CD4-positive, alpha-beta memory T cell (primary cell): Measurements from ENCODE around the gene FAM163B. TPM values are rescaled to one million over a fixed set of nuclear protein-coding genes. Genes with fewer than 3 reads are reported as not detected.

Experiments
- CTCF ChIA-PET: fragments of 350-600 bp; sonication (Branson Sonifier 250); formaldehyde crosslinking; loops from one replicate; lab custom pipeline; 2021; ENCODE audit warnings: inconsistent platforms; ENCODE audit not compliant: partially characterized antibody; lab: Charles Lee
- POLR2A ChIA-PET: fragments of 350-600 bp; sonication (Branson Sonifier 250); formaldehyde crosslinking; loops from one replicate; lab custom pipeline; 2021; ENCODE audit not compliant: partially characterized antibody; lab: Charles Lee
- DNase-seq, 5 donors: peaks; one replicate each; pipeline versions ENCODE4 v3.0.0 to v3.0.0-alpha.2; 2020 to 2022; ENCODE audit warnings: mixed read lengths in 1 of 5
- H3K27ac ChIP-seq: one replicate; pipeline ENCODE4 v1.7.0; 2013; ENCODE audit warnings: low read depth, low read length
- H3K27me3 ChIP-seq: 2 replicates; pipeline ENCODE4 v1.7.0; 2013; ENCODE audit warnings: mild to moderate bottlenecking, low read length, moderate library complexity; ENCODE audit not compliant: insufficient read depth
- H3K36me3 ChIP-seq: 2 replicates; pipeline ENCODE4 v1.7.0; 2013; ENCODE audit warnings: mild to moderate bottlenecking, low read length, moderate library complexity; ENCODE audit not compliant: insufficient read depth
- H3K4me1 ChIP-seq: 2 replicates; pipeline ENCODE4 v1.7.0; 2013; ENCODE audit warnings: mild to moderate bottlenecking, low read length, moderate library complexity; ENCODE audit not compliant: insufficient read depth
- H3K4me3 ChIP-seq, 2 donors: one replicate each; pipeline ENCODE4 v1.7.0; 2013; ENCODE audit warnings: low read length in 2 of 2, mild to moderate bottlenecking in 1 of 2
- H3K9me3 ChIP-seq, 2 donors: one replicate each; pipeline ENCODE4 v1.7.0; 2013; ENCODE audit warnings: low read length in 2 of 2, control low read depth in 1 of 2; ENCODE audit not compliant: control insufficient read depth in 1 of 2
- H3K27ac Mint-ChIP-seq, 7 donors: one replicate each; pipeline ENCODE4 v1.8.0; 2020 to 2021; ENCODE audit warnings: mixed read lengths in 7 of 7, mild to moderate bottlenecking in 6 of 7, inconsistent platforms in 3 of 7, moderate library complexity in 3 of 7
- H3K27me3 Mint-ChIP-seq, 2 donors: one replicate each; pipeline ENCODE4 v1.8.0; 2020 to 2021; ENCODE audit warnings: mixed read lengths in 2 of 2
- H3K36me3 Mint-ChIP-seq, 2 donors: one replicate each; pipeline ENCODE4 v1.8.0; 2020 to 2021; ENCODE audit warnings: mixed read lengths in 2 of 2, inconsistent platforms in 1 of 2, mild to moderate bottlenecking in 1 of 2
- H3K4me1 Mint-ChIP-seq, 4 donors: one replicate each; pipeline ENCODE4 v1.8.0; 2020 to 2021; ENCODE audit warnings: mixed read lengths in 4 of 4, mild to moderate bottlenecking in 1 of 4
- H3K4me3 Mint-ChIP-seq, 8 donors: one replicate each; pipeline ENCODE4 v1.8.0; 2020 to 2021; ENCODE audit warnings: mixed read lengths in 8 of 8, mild to moderate bottlenecking in 7 of 8, moderate library complexity in 6 of 8, inconsistent platforms in 3 of 8
- H3K9me3 Mint-ChIP-seq, 8 donors: one replicate each; pipeline ENCODE4 v1.8.0; 2020 to 2021; ENCODE audit warnings: mixed read lengths in 8 of 8, mild to moderate bottlenecking in 5 of 8, inconsistent platforms in 3 of 8, moderate library complexity in 1 of 8
- intact Hi-C: fragments of 100-400 bp; cut with micrococcal nuclease; formaldehyde crosslinking; loops from one replicate; pipeline ENCODE4 v1.15.1; 2023
- polyA plus RNA-seq, 2 donors: library from polyadenylated mRNA; unstranded; fragments of 300-500 nt; fragmentation: Illumina TruSeq; gene quantifications; one replicate each; pipeline ENCODE4 v1.2.3, GENCODE V29; 2021
- total RNA-seq, 2 experiments: library from RNA; stranded (reverse); gene quantifications; one replicate each; pipeline ENCODE4 v1.2.3, GENCODE V29; 2021

The FAM163B gene
- total and polyA plus RNA-seq, 4 experiments from 2014 or later, result not detected

GRCh38 chr9:133534346-133535291, 74.6 kb downstream of the FAM163B start, which contains the start of gene ADAMTSL2:
Gene ADAMTSL2, plus strand, starts transcription at chr9:133534704. Its CDS starts 2,009 bp downstream, at chr9:133536713.
- Mint-ChIP-seq H3K4me3 (peak within 1 kb of the TSS in 2 of 8 donors; percentile 46 to 52), H3K9me3 (no peaks in the 10 kb centered on the region), H3K36me3 (no peaks in the 10 kb centered on the region), H3K27me3 (peaks cover 7 to 20% of the 10 kb centered on the region in 2 donors), H3K27ac (no peak within 1 kb of the TSS), H3K4me1 (peaks cover 0 to 9% (median 5%) of the 10 kb centered on the region in 4 donors)
- intact Hi-C loops, result no loop called here
- DNase-seq, result peak in 3 of 5 donors; percentile 9 to 50 (median 12)
- H3K27ac ChIP-seq, result no peak within 1 kb of the TSS
- no peaks in the 10 kb centered on the region for H3K27me3 ChIP-seq
- peaks cover 9% of the 10 kb centered on the region for H3K4me1 ChIP-seq
- CTCF ChIA-PET, result no interaction called here
- H3K9me3 ChIP-seq, result no peaks in the 10 kb centered on the region
- POLR2A ChIA-PET, result interaction anchor here (1.4 kb wide), 1 partner anchor 192 kb away, joined by 4 read pairs; no protein-coding TSS in a partner anchor
- H3K4me3 ChIP-seq, result no peak within 1 kb of the TSS
- H3K36me3 ChIP-seq, result no peaks in the 10 kb centered on the region

GRCh38 chr9:133533857-133534256, 75.3 kb downstream of the FAM163B start:
- Histone ChIP-seq H3K27me3 (no peaks in the 10 kb centered on the region), H3K27ac (no peak overlapping the region), H3K36me3 (no peaks in the 10 kb centered on the region), H3K4me1 (peaks cover 9% of the 10 kb centered on the region), H3K4me3 (no peak overlapping the region), H3K9me3 (no peaks in the 10 kb centered on the region)
- ChIA-PET POLR2A (interaction anchor here (1.4 kb wide), 1 partner anchor 193 kb away, joined by 4 read pairs; no protein-coding TSS in a partner anchor), CTCF (no interaction called here)
- no peak for DNase-seq
- H3K9me3 Mint-ChIP-seq, result no peaks in the 10 kb centered on the region
- no peak overlapping the region for H3K27ac Mint-ChIP-seq
- intact Hi-C loops, result no loop called here
- no peak overlapping the region for H3K4me3 Mint-ChIP-seq
- peaks cover 7 to 17% of the 10 kb centered on the region in 2 donors for H3K27me3 Mint-ChIP-seq
- H3K4me1 Mint-ChIP-seq, result peaks cover 0 to 9% (median 5%) of the 10 kb centered on the region in 4 donors
- no peaks in the 10 kb centered on the region for H3K36me3 Mint-ChIP-seq

DNA sequence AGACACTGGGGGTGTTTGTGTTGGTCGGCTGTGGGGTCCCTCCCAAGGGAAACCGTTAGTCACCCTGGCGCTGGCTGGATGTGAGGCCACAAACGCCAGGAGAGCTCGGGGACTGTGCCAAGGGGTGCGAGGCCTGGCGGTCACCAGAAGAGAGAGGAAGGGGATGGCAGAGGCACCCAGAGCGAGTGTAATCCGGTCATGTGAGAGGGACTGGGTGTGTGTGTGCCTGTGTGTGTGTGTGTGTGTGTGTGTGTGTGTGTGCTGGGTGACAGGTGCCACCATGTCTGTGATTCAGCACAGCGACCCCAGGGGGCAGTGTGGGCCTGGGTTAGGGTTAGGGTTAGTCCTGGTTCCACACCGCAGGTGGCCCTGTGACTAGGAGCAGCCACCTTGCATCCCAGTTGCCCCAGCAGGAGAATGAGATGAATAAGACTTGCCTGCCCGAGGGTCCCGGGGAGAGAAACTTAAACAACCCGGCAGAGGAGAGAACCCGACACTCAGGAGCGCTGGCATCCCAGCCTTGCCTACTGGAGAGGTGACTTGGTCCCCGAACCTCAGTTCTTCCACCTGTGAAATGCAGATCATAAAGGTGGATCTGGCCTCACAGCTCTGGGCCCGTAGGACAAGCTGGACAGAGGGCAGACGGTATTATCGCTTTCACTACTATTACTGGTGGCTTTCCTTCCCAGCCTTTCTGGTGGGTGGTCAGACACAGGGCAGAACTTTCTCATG, 76.1 kb downstream of the FAM163B start:
- intact Hi-C loops, result no loop called here
- H3K27ac ChIP-seq, result no peak overlapping the region

GRCh38 chr9:133531293-133531692, 77.9 kb downstream of the FAM163B start:
- Mint-ChIP-seq H3K27ac (no peak overlapping the region), H3K27me3 (peaks cover 9 to 21% of the 10 kb centered on the region in 2 donors), H3K4me1 (peaks cover 0 to 9% (median 7%) of the 10 kb centered on the region in 4 donors), H3K4me3 (no peak overlapping the region), H3K36me3 (no peaks in the 10 kb centered on the region), H3K9me3 (no peaks in the 10 kb centered on the region)
- Histone ChIP-seq H3K4me3 (no peak overlapping the region), H3K4me1 (peaks cover 9% of the 10 kb centered on the region), H3K27me3 (no peaks in the 10 kb centered on the region), H3K9me3 (no peaks in the 10 kb centered on the region), H3K36me3 (no peaks in the 10 kb centered on the region), H3K27ac (no peak overlapping the region)
- ChIA-PET POLR2A (no interaction called here), CTCF (no interaction called here)
- no peak for DNase-seq
- intact Hi-C loops, result no loop called here

More for the DNA sequence above, 76.1 kb downstream of the FAM163B start:
- H3K27me3 Mint-ChIP-seq, result peaks cover 8 to 17% of the 10 kb centered on the region in 2 donors
- CTCF ChIA-PET, result interaction anchor here (1.1 kb wide), 1 partner anchor 248 kb away, joined by 3 read pairs; no protein-coding TSS in a partner anchor
- peaks cover 9% of the 10 kb centered on the region for H3K4me1 ChIP-seq
- POLR2A ChIA-PET, result no interaction called here
- no peaks in the 10 kb centered on the region for H3K36me3 Mint-ChIP-seq
- peak; percentile 36 to 63 (median 45) for DNase-seq
- peak overlapping the region in 2 of 7 donors; percentile 61 to 82 for H3K27ac Mint-ChIP-seq
- H3K27me3 ChIP-seq, result no peaks in the 10 kb centered on the region
- H3K9me3 Mint-ChIP-seq, result no peaks in the 10 kb centered on the region
- H3K36me3 ChIP-seq, result no peaks in the 10 kb centered on the region
- H3K9me3 ChIP-seq, result no peaks in the 10 kb centered on the region
- no peak overlapping the region for H3K4me3 ChIP-seq
- H3K4me3 Mint-ChIP-seq, result no peak overlapping the region
- peaks cover 0 to 9% (median 5%) of the 10 kb centered on the region in 4 donors for H3K4me1 Mint-ChIP-seq

- no peaks in the 10 kb centered on the region for H3K36me3 ChIP-seq
- ChIA-PET POLR2A (no interaction called here), CTCF (no interaction called here)
- H3K9me3 ChIP-seq, result no peaks in the 10 kb centered on the region
- Mint-ChIP-seq H3K9me3 (no peaks in the 10 kb centered on the region), H3K27ac (no peak overlapping the region), H3K4me1 (peaks cover 0 to 12% (median 7%) of the 10 kb centered on the region in 4 donors), H3K4me3 (no peak overlapping the region), H3K36me3 (no peaks in the 10 kb centered on the region), H3K27me3 (peaks cover 7 to 19% of the 10 kb centered on the region in 2 donors)
- no peaks in the 10 kb centered on the region for H3K27me3 ChIP-seq
- H3K27ac ChIP-seq, result no peak overlapping the region
- H3K4me3 ChIP-seq, result no peak overlapping the region
- intact Hi-C loops, result no loop called here
- no peak for DNase-seq
- H3K4me1 ChIP-seq, result peaks cover 9% of the 10 kb centered on the region
Observed at GRCh38 chr9:133529874-133530273, 79.3 kb downstream of the FAM163B start.

DNA sequence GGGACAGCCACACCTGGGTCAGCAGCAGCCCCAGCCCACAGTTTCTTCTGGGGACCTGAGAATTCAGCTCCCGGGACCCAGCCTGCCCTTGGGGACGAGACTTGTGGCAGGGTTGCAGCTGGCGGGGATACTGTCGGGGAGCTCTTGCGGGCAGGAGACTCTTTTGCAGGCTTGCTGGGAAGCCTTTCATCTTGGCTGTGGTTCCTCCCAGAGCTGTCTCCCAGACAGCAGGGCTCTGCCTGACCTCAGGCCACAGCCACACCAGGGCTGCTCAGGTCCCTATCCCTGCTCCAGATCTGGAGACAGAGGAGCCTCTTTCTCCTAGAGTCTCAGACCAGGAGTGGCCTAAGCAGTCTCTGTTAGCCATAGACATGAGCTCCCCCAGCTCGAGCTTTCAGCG, 79.7 kb downstream of the FAM163B start:
- Histone ChIP-seq H3K27ac (no peak overlapping the region), H3K9me3 (no peaks in the 10 kb centered on the region), H3K36me3 (no peaks in the 10 kb centered on the region), H3K27me3 (no peaks in the 10 kb centered on the region), H3K4me3 (no peak overlapping the region), H3K4me1 (peaks cover 9% of the 10 kb centered on the region)
- no peaks in the 10 kb centered on the region for H3K9me3 Mint-ChIP-seq
- peaks cover 0 to 12% (median 7%) of the 10 kb centered on the region in 4 donors for H3K4me1 Mint-ChIP-seq
- no peak overlapping the region for H3K27ac Mint-ChIP-seq
- DNase-seq, result no peak
- intact Hi-C loops, result no loop called here
- ChIA-PET POLR2A (no interaction called here), CTCF (no interaction called here)
- no peak overlapping the region for H3K4me3 Mint-ChIP-seq
- no peaks in the 10 kb centered on the region for H3K36me3 Mint-ChIP-seq
- H3K27me3 Mint-ChIP-seq, result peaks cover 7 to 19% of the 10 kb centered on the region in 2 donors

DNA sequence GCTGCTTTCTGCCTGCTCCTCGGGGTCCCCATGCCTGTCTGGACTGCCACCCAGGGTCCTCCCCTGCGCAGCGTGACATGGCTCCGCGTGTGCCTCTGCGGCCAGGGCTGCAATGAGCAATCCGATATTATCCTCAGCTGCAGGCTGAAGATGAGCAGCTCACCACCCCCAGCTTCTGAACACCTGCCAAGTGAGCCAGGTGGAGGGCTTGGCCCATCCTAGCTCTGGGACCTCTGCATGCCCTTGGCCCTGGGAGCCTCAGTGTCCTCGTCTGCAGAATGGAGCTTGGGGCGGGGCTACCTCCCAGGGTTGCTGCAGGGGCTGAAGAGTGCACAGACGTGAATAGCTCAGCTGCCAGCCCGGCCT, 80.3 kb downstream of the FAM163B start:
- intact Hi-C loops, result no loop called here

More for the DNA sequence above, 80.3 kb downstream of the FAM163B start:
- no peak for DNase-seq
- no peaks in the 10 kb centered on the region for H3K36me3 Mint-ChIP-seq
- ChIA-PET POLR2A (no interaction called here), CTCF (no interaction called here)
- no peaks in the 10 kb centered on the region for H3K36me3 ChIP-seq
- no peak overlapping the region for H3K27ac ChIP-seq
- H3K9me3 Mint-ChIP-seq, result no peaks in the 10 kb centered on the region
- no peaks in the 10 kb centered on the region for H3K27me3 ChIP-seq
- H3K4me1 Mint-ChIP-seq, result peaks cover 0 to 12% (median 7%) of the 10 kb centered on the region in 4 donors
- H3K27me3 Mint-ChIP-seq, result peaks cover 7 to 19% of the 10 kb centered on the region in 2 donors
- no peak overlapping the region for H3K27ac Mint-ChIP-seq
- H3K4me1 ChIP-seq, result peaks cover 8% of the 10 kb centered on the region
- H3K4me3 Mint-ChIP-seq, result no peak overlapping the region
- H3K4me3 ChIP-seq, result no peak overlapping the region
- H3K9me3 ChIP-seq, result no peaks in the 10 kb centered on the region
